Endothelial cell of umbilical vein (primary cell): Measurements from ENCODE around the gene CDC20. TPM values are rescaled to one million over a fixed set of nuclear protein-coding genes. Genes with fewer than 3 reads are reported as not detected.
A peak's percentile ranks its signal among the peaks of the same experiment; 100 is the strongest.

ENCODE experiments used
- BruUV-seq: library from RNA; stranded (reverse); fragments of 400-500 nt; replicated peaks from 2 replicates; lab custom pipeline; 2021; lab: Mats Ljungman, UMichigan
- CTCF ChIA-PET: fragments of 300-600, 350-600 bp; sonication (Branson Sonifier 250); formaldehyde crosslinking; loops from one replicate; lab custom pipeline; 2021; ENCODE audit warnings: antibody characterized with exemption, inconsistent platforms; lab: Charles Lee
- POLR2A ChIA-PET: fragments of 300-600, 350-600 bp; sonication (Branson Sonifier 250); formaldehyde crosslinking; loops from one replicate; lab custom pipeline; 2021; ENCODE audit warnings: antibody characterized with exemption, inconsistent platforms; lab: Charles Lee
- DNase-seq: peaks from one replicate; pipeline ENCODE4 v3.0.0-alpha.2; 2011; ENCODE audit warnings: low read depth, low spot score
- FAIRE-seq: peaks from 2 replicates; lab custom pipeline; 2011; peaks lifted over from hg19 to GRCh38; lab: Jason Lieb, UNC
- H2AFZ ChIP-seq: 2 replicates; pipeline ENCODE4 v1.6.0; 2012; ENCODE audit warnings: low read depth, low read length, control low read depth, inconsistent platforms
- H3K27ac ChIP-seq: 2 replicates; pipeline ENCODE4 v1.5.1; 2011; ENCODE audit warnings: low read depth, mild to moderate bottlenecking, control low read depth, low read length, moderate library complexity; ENCODE audit not compliant: insufficient read depth
- H3K27me3 ChIP-seq, 2 experiments: 2 replicates each; pipeline versions ENCODE4 v1.6.0 to v1.6.1; 2011; ENCODE audit warnings: low read length in 2 of 2, mixed read lengths in 1 of 2; ENCODE audit not compliant: control insufficient read depth in 2 of 2, insufficient read depth in 2 of 2
- H3K36me3 ChIP-seq, 2 experiments: 2 replicates in 1 of 2; 3 replicates in 1 of 2; pipeline ENCODE4 v1.5.1; 2011; ENCODE audit warnings: low read length in 2 of 2, mild to moderate bottlenecking in 1 of 2, moderate library complexity in 1 of 2; ENCODE audit not compliant: control insufficient read depth in 2 of 2, insufficient read depth in 2 of 2; ENCODE audit errors: extremely low read depth in 1 of 2
- H3K4me1 ChIP-seq: 3 replicates; pipeline ENCODE4 v1.5.1; 2011; ENCODE audit warnings: mild to moderate bottlenecking, low read length; ENCODE audit not compliant: control insufficient read depth, insufficient read depth; ENCODE audit errors: extremely low read depth
- H3K4me2 ChIP-seq: 2 replicates; pipeline ENCODE4 v1.6.1; 2011; ENCODE audit warnings: low read length, control low read depth, mixed read lengths; ENCODE audit not compliant: insufficient read depth
- H3K4me3 ChIP-seq, 3 experiments: fragments of 200-600 bp in 1 of 3; sonication (generic), shearing (Covaris generic) in 1 of 3; replicated peaks in 1 of 3; 2 replicates each; pipeline ENCODE4 v1.5.1; 2011 to 2016; ENCODE audit warnings: control low read depth in 3 of 3, low read length in 3 of 3, mild to moderate bottlenecking in 2 of 3, inconsistent platforms in 1 of 3, low read depth in 1 of 3, moderate library complexity in 1 of 3; ENCODE audit not compliant: insufficient read depth in 1 of 3
- H3K79me2 ChIP-seq: 2 replicates; pipeline ENCODE4 v1.6.0; 2012; ENCODE audit warnings: low read length, inconsistent platforms; ENCODE audit not compliant: control insufficient read depth, insufficient read depth
- H3K9ac ChIP-seq: replicated peaks from 2 replicates; pipeline ENCODE3; 2011; ENCODE audit warnings: low read length, control low read depth; ENCODE audit not compliant: insufficient read depth; ENCODE audit errors: extremely low read depth
- H3K9me1 ChIP-seq: replicated peaks from 3 replicates; pipeline ENCODE4 v1.6.0; 2011; ENCODE audit warnings: mild to moderate bottlenecking, low read length; ENCODE audit not compliant: control insufficient read depth, insufficient read depth; ENCODE audit errors: extremely low read depth
- H3K9me3 ChIP-seq: replicated peaks from 2 replicates; pipeline ENCODE4 v1.5.1; 2012; ENCODE audit warnings: low read length, inconsistent platforms; ENCODE audit not compliant: control insufficient read depth, insufficient read depth
- H4K20me1 ChIP-seq: replicated peaks from 2 replicates; pipeline ENCODE3; 2011; ENCODE audit warnings: mild to moderate bottlenecking, low read length; ENCODE audit not compliant: control insufficient read depth, insufficient read depth; ENCODE audit errors: extremely low read depth
- CTCF ChIP-seq, 2 donors: IDR thresholded peaks; 1 replicate in 1 of 2; 2 replicates in 1 of 2; pipeline ENCODE4 v1.5.1; 2011; ENCODE audit warnings: low read length in 2 of 2, mild to moderate bottlenecking in 2 of 2, moderate library complexity in 2 of 2, control low read depth in 1 of 2, inconsistent platforms in 1 of 2, low read depth in 1 of 2; ENCODE audit not compliant: insufficient read depth in 1 of 2; ENCODE audit errors: extremely low read depth in 1 of 2
- EZH2 ChIP-seq: IDR thresholded peaks from 2 replicates; pipeline ENCODE4 v1.6.1; 2012; ENCODE audit warnings: borderline replicate concordance, low read depth, mild to moderate bottlenecking, moderate library complexity, low read length, inconsistent platforms; ENCODE audit not compliant: severe bottlenecking
- FOS ChIP-seq: IDR thresholded peaks from 2 replicates; pipeline ENCODE4 v1.6.1; 2011; ENCODE audit warnings: mild to moderate bottlenecking, low read length, moderate library complexity, borderline replicate concordance; ENCODE audit not compliant: insufficient read depth
- GATA2 ChIP-seq: IDR thresholded peaks from 2 replicates; pipeline ENCODE4 v1.7.0; 2011; ENCODE audit warnings: low read depth, mild to moderate bottlenecking, moderate library complexity, mixed read lengths, low read length; ENCODE audit not compliant: insufficient read length, insufficient read depth
- POLR2A ChIP-seq: IDR thresholded peaks from 2 replicates; pipeline ENCODE4 v1.6.1; 2012; ENCODE audit warnings: low read depth, mild to moderate bottlenecking, control low read depth, low read length
- POLR2AphosphoS5 ChIP-seq: IDR thresholded peaks from 2 replicates; pipeline ENCODE4 v1.6.1; 2012; ENCODE audit warnings: low read depth, mild to moderate bottlenecking, control low read depth, low read length, moderate library complexity; ENCODE audit not compliant: insufficient read depth
- dilution Hi-C: fragments of 300-500 bp; cut with MboI; formaldehyde crosslinking; loops from one replicate; pipeline ENCODE4 v1.15.0; 2019; ENCODE audit warnings: low sequenced_read_pairs; ENCODE audit not compliant: extremely low pct_ligation_motif_present
- intact Hi-C: fragments of 100-400 bp; cut with micrococcal nuclease; formaldehyde crosslinking; loops from one replicate; pipeline ENCODE4 v1.10.0; 2022
- polyA plus RNA-seq, 4 experiments: library from polyadenylated mRNA; depleted of rRNA in 3 of 4; stranded (reverse) in 3 of 4; unstranded in 1 of 4; fragments of >200 nt; gene quantifications; 2 replicates each; pipeline versions ENCODE4 v1.2.1 to v1.2.3, GENCODE V29; 2011 to 2012; ENCODE audit warnings: missing spikeins in 1 of 4
- total RNA-seq: library from RNA; stranded (reverse); gene quantifications from 2 replicates; pipeline ENCODE4 v1.2.3, GENCODE V29; 2021

The CDC20 gene
- total and polyA plus RNA-seq, 2 donors (not counting 3 experiments of a cell fraction or from before 2014, with no cell fraction given): 129 to 170 TPM

GRCh38 chr1:43315963-43316737 is 42.6 kb upstream of the CDC20 start:
- Histone ChIP-seq H3K4me2 (no peak overlapping the region), H3K36me3 (peaks cover 49 to 87% of the 10 kb centered on the region in 2 experiments), H3K27me3 (no peaks in the 10 kb centered on the region), H3K9ac (no peak overlapping the region), H3K27ac (no peak overlapping the region), H2AFZ (no peak overlapping the region), H4K20me1 (no peaks in the 10 kb centered on the region), H3K9me1 (no peaks in the 10 kb centered on the region), H3K4me3 (no peak overlapping the region), H3K9me3 (no peaks in the 10 kb centered on the region), H3K79me2 (no peaks in the 10 kb centered on the region), H3K4me1 (no peaks in the 10 kb centered on the region)
- intact Hi-C loops: no loop called here
- DNase-seq (no peak), FAIRE-seq (peak; percentile 53)
- CTCF ChIA-PET: interaction anchor here (0.6 to 3.1 kb wide), 6 partner anchors 14 to 98 kb away, joined by 3 to 12 read pairs (median 6); partner anchors contain the start of gene CDC20
- dilution Hi-C loops: no loop called here
- POLR2A ChIA-PET: interaction anchor here (0.8 kb wide), 1 partner anchor 14 kb away, joined by 5 read pairs; no protein-coding TSS in a partner anchor
- peak; percentile 48 for TF ChIP-seq POLR2A
- no peak for TF ChIP-seq GATA2
- peak; percentile 46 for TF ChIP-seq POLR2AphosphoS5
- no TSS peak for BruUV-seq

GRCh38 chr1:43316738-43317520 is 41.9 kb upstream of the CDC20 start:
- FAIRE-seq: no peak
- dilution Hi-C loops: no loop called here
- TSS peak; percentile 8 for BruUV-seq

More at GRCh38 chr1:43316738-43317520, 41.9 kb upstream of the CDC20 start:
- no peak for DNase-seq
- Histone ChIP-seq H3K4me1 (no peaks in the 10 kb centered on the region), H3K4me3 (no peak overlapping the region), H3K9me3 (no peaks in the 10 kb centered on the region), H3K27ac (no peak overlapping the region), H3K79me2 (no peaks in the 10 kb centered on the region), H3K9ac (no peak overlapping the region), H3K27me3 (no peaks in the 10 kb centered on the region), H4K20me1 (no peaks in the 10 kb centered on the region), H3K36me3 (peaks cover 49 to 86% of the 10 kb centered on the region in 2 experiments), H3K4me2 (no peak overlapping the region), H2AFZ (no peak overlapping the region), H3K9me1 (no peaks in the 10 kb centered on the region)
- ChIA-PET POLR2A (interaction anchor here (0.8 kb wide), 1 partner anchor 13 kb away, joined by 5 read pairs; no protein-coding TSS in a partner anchor), CTCF (interaction anchor here (0.6 to 3.1 kb wide), 6 partner anchors 13 to 97 kb away, joined by 3 to 12 read pairs (median 6); partner anchors contain the start of gene CDC20)
- TF ChIP-seq EZH2 (no peak), POLR2A (no peak), CTCF (IDR thresholded peaks at IDR 0.05; ENCODE audit: extremely low read depth in 1 of 2, insufficient read depth in 1 of 2, low read depth in 1 of 2, low read length in 2 of 2) (peak; percentile 24 to 26), FOS (no peak)
- intact Hi-C loops: no loop called here
